Endothelial cell of umbilical vein (primary cell): ENCODE data around the gene C4orf51. TPM values are rescaled to one million over a fixed set of nuclear protein-coding genes. Genes with fewer than 3 reads are reported as not detected.

ENCODE experiments used
- BruUV-seq: library from RNA; stranded (reverse); fragments of 400-500 nt; replicated peaks from 2 replicates; lab custom pipeline; 2021; lab: Mats Ljungman, UMichigan
- CTCF ChIA-PET: fragments of 300-600, 350-600 bp; sonication (Branson Sonifier 250); formaldehyde crosslinking; loops from one replicate; lab custom pipeline; 2021; ENCODE audit warnings: antibody characterized with exemption, inconsistent platforms; lab: Charles Lee
- POLR2A ChIA-PET: fragments of 300-600, 350-600 bp; sonication (Branson Sonifier 250); formaldehyde crosslinking; loops from one replicate; lab custom pipeline; 2021; ENCODE audit warnings: antibody characterized with exemption, inconsistent platforms; lab: Charles Lee
- DNase-seq: peaks from one replicate; pipeline ENCODE4 v3.0.0-alpha.2; 2011; ENCODE audit warnings: low read depth, low spot score
- FAIRE-seq: peaks from 2 replicates; lab custom pipeline; 2011; peaks lifted over from hg19 to GRCh38; lab: Jason Lieb, UNC
- H2AFZ ChIP-seq: 2 replicates; pipeline ENCODE4 v1.6.0; 2012; ENCODE audit warnings: low read depth, low read length, control low read depth, inconsistent platforms
- H3K27ac ChIP-seq: 2 replicates; pipeline ENCODE4 v1.5.1; 2011; ENCODE audit warnings: low read depth, mild to moderate bottlenecking, control low read depth, low read length, moderate library complexity; ENCODE audit not compliant: insufficient read depth
- H3K27me3 ChIP-seq, 2 experiments: 2 replicates each; pipeline versions ENCODE4 v1.6.0 to v1.6.1; 2011; ENCODE audit warnings: low read length in 2 of 2, mixed read lengths in 1 of 2; ENCODE audit not compliant: control insufficient read depth in 2 of 2, insufficient read depth in 2 of 2
- H3K36me3 ChIP-seq, 2 experiments: 2 replicates in 1 of 2; 3 replicates in 1 of 2; pipeline ENCODE4 v1.5.1; 2011; ENCODE audit warnings: low read length in 2 of 2, mild to moderate bottlenecking in 1 of 2, moderate library complexity in 1 of 2; ENCODE audit not compliant: control insufficient read depth in 2 of 2, insufficient read depth in 2 of 2; ENCODE audit errors: extremely low read depth in 1 of 2
- H3K4me1 ChIP-seq: 3 replicates; pipeline ENCODE4 v1.5.1; 2011; ENCODE audit warnings: mild to moderate bottlenecking, low read length; ENCODE audit not compliant: control insufficient read depth, insufficient read depth; ENCODE audit errors: extremely low read depth
- H3K4me2 ChIP-seq: 2 replicates; pipeline ENCODE4 v1.6.1; 2011; ENCODE audit warnings: low read length, control low read depth, mixed read lengths; ENCODE audit not compliant: insufficient read depth
- H3K4me3 ChIP-seq, 3 experiments: fragments of 200-600 bp in 1 of 3; sonication (generic), shearing (Covaris generic) in 1 of 3; replicated peaks in 1 of 3; 2 replicates each; pipeline ENCODE4 v1.5.1; 2011 to 2016; ENCODE audit warnings: control low read depth in 3 of 3, low read length in 3 of 3, mild to moderate bottlenecking in 2 of 3, inconsistent platforms in 1 of 3, low read depth in 1 of 3, moderate library complexity in 1 of 3; ENCODE audit not compliant: insufficient read depth in 1 of 3
- H3K79me2 ChIP-seq: 2 replicates; pipeline ENCODE4 v1.6.0; 2012; ENCODE audit warnings: low read length, inconsistent platforms; ENCODE audit not compliant: control insufficient read depth, insufficient read depth
- H3K9ac ChIP-seq: replicated peaks from 2 replicates; pipeline ENCODE3; 2011; ENCODE audit warnings: low read length, control low read depth; ENCODE audit not compliant: insufficient read depth; ENCODE audit errors: extremely low read depth
- H3K9me1 ChIP-seq: replicated peaks from 3 replicates; pipeline ENCODE4 v1.6.0; 2011; ENCODE audit warnings: mild to moderate bottlenecking, low read length; ENCODE audit not compliant: control insufficient read depth, insufficient read depth; ENCODE audit errors: extremely low read depth
- H3K9me3 ChIP-seq: replicated peaks from 2 replicates; pipeline ENCODE4 v1.5.1; 2012; ENCODE audit warnings: low read length, inconsistent platforms; ENCODE audit not compliant: control insufficient read depth, insufficient read depth
- H4K20me1 ChIP-seq: replicated peaks from 2 replicates; pipeline ENCODE3; 2011; ENCODE audit warnings: mild to moderate bottlenecking, low read length; ENCODE audit not compliant: control insufficient read depth, insufficient read depth; ENCODE audit errors: extremely low read depth
- CTCF ChIP-seq, 2 donors: IDR thresholded peaks; 1 replicate in 1 of 2; 2 replicates in 1 of 2; pipeline ENCODE4 v1.5.1; 2011; ENCODE audit warnings: low read length in 2 of 2, mild to moderate bottlenecking in 2 of 2, moderate library complexity in 2 of 2, control low read depth in 1 of 2, inconsistent platforms in 1 of 2, low read depth in 1 of 2; ENCODE audit not compliant: insufficient read depth in 1 of 2; ENCODE audit errors: extremely low read depth in 1 of 2
- EZH2 ChIP-seq: IDR thresholded peaks from 2 replicates; pipeline ENCODE4 v1.6.1; 2012; ENCODE audit warnings: borderline replicate concordance, low read depth, mild to moderate bottlenecking, moderate library complexity, low read length, inconsistent platforms; ENCODE audit not compliant: severe bottlenecking
- FOS ChIP-seq: IDR thresholded peaks from 2 replicates; pipeline ENCODE4 v1.6.1; 2011; ENCODE audit warnings: mild to moderate bottlenecking, low read length, moderate library complexity, borderline replicate concordance; ENCODE audit not compliant: insufficient read depth
- GATA2 ChIP-seq: IDR thresholded peaks from 2 replicates; pipeline ENCODE4 v1.7.0; 2011; ENCODE audit warnings: low read depth, mild to moderate bottlenecking, moderate library complexity, mixed read lengths, low read length; ENCODE audit not compliant: insufficient read length, insufficient read depth
- JUN ChIP-seq: IDR thresholded peaks from 2 replicates; pipeline ENCODE4 v1.6.1; 2011; ENCODE audit warnings: borderline replicate concordance, low read depth; ENCODE audit not compliant: insufficient read length, insufficient read depth
- MAX ChIP-seq: IDR thresholded peaks from 2 replicates; pipeline ENCODE4 v1.6.1; 2011; ENCODE audit not compliant: insufficient read depth, insufficient read length
- MYC ChIP-seq: IDR thresholded peaks from one replicate; pipeline ENCODE4 v1.6.1; 2011; ENCODE audit warnings: mild to moderate bottlenecking, low read depth, low read length
- POLR2A ChIP-seq: IDR thresholded peaks from 2 replicates; pipeline ENCODE4 v1.6.1; 2012; ENCODE audit warnings: low read depth, mild to moderate bottlenecking, control low read depth, low read length
- POLR2AphosphoS5 ChIP-seq: IDR thresholded peaks from 2 replicates; pipeline ENCODE4 v1.6.1; 2012; ENCODE audit warnings: low read depth, mild to moderate bottlenecking, control low read depth, low read length, moderate library complexity; ENCODE audit not compliant: insufficient read depth
- dilution Hi-C: fragments of 300-500 bp; cut with MboI; formaldehyde crosslinking; loops from one replicate; pipeline ENCODE4 v1.15.0; 2019; ENCODE audit warnings: low sequenced_read_pairs; ENCODE audit not compliant: extremely low pct_ligation_motif_present
- intact Hi-C: fragments of 100-400 bp; cut with micrococcal nuclease; formaldehyde crosslinking; loops from one replicate; pipeline ENCODE4 v1.10.0; 2022
- polyA plus RNA-seq, 4 experiments: library from polyadenylated mRNA; depleted of rRNA in 3 of 4; stranded (reverse) in 3 of 4; unstranded in 1 of 4; fragments of >200 nt; gene quantifications; 2 replicates each; pipeline versions ENCODE4 v1.2.1 to v1.2.3, GENCODE V29; 2011 to 2012; ENCODE audit warnings: missing spikeins in 1 of 4
- total RNA-seq: library from RNA; stranded (reverse); gene quantifications from 2 replicates; pipeline ENCODE4 v1.2.3, GENCODE V29; 2021

The C4orf51 gene
- total and polyA plus RNA-seq, 2 donors (not counting 3 experiments of a cell fraction or from before 2014, with no cell fraction given): not detected

- intact Hi-C loops (no loop called here), dilution Hi-C loops (no loop called here)
- Histone ChIP-seq H3K27me3 (no peaks in the 10 kb centered on the region), H3K4me3 (no peak overlapping the region), H2AFZ (no peak overlapping the region), H3K4me1 (no peaks in the 10 kb centered on the region), H3K9me3 (no peaks in the 10 kb centered on the region), H3K9me1 (no peaks in the 10 kb centered on the region), H3K79me2 (no peaks in the 10 kb centered on the region), H3K4me2 (no peak overlapping the region), H3K36me3 (no peaks in the 10 kb centered on the region), H4K20me1 (no peaks in the 10 kb centered on the region), H3K9ac (no peak overlapping the region), H3K27ac (no peak overlapping the region)
- no peak for TF ChIP-seq POLR2A
- CTCF ChIA-PET: interaction anchor here (1.0 to 1.1 kb wide), 2 partner anchors 11 to 12 kb away, joined by 3 to 4 read pairs; no protein-coding TSS in a partner anchor
- POLR2A ChIA-PET: no interaction called here
- no peak for DNase-seq
- no peak for FAIRE-seq
- no TSS peak for BruUV-seq
Measured at GRCh38 chr4:145635117-145635516, 44.8 kb upstream of the C4orf51 start.

GRCh38 chr4:145635630-145636029, 44.3 kb upstream of the C4orf51 start:
- no peaks in the 10 kb centered on the region for H3K4me1 ChIP-seq
- H3K36me3 ChIP-seq: no peaks in the 10 kb centered on the region
- BruUV-seq: no TSS peak
- no peak overlapping the region for H3K4me2 ChIP-seq
- H3K9ac ChIP-seq: no peak overlapping the region
- intact Hi-C loops: no loop called here
- no peak overlapping the region for H3K27ac ChIP-seq
- no peaks in the 10 kb centered on the region for H4K20me1 ChIP-seq
- H3K4me3 ChIP-seq: no peak overlapping the region
- no peak for DNase-seq
- ChIA-PET POLR2A (no interaction called here), CTCF (interaction anchor here (1.0 kb wide), 1 partner anchor 12 kb away, joined by 4 read pairs; no protein-coding TSS in a partner anchor)
- FAIRE-seq: no peak
- no peaks in the 10 kb centered on the region for H3K79me2 ChIP-seq
- dilution Hi-C loops: no loop called here
- H3K9me1 ChIP-seq: no peaks in the 10 kb centered on the region
- no peak overlapping the region for H2AFZ ChIP-seq
- no peaks in the 10 kb centered on the region for H3K9me3 ChIP-seq
- TF ChIP-seq JUN (no peak), EZH2 (no peak), GATA2 (no peak), MYC (no peak), POLR2AphosphoS5 (no peak), FOS (no peak), CTCF (IDR thresholded peaks at IDR 0.05; ENCODE audit: extremely low read depth in 1 of 2, insufficient read depth in 1 of 2, low read depth in 1 of 2, low read length in 2 of 2) (no peak), MAX (no peak), POLR2A (no peak)
- H3K27me3 ChIP-seq: no peaks in the 10 kb centered on the region
